ENCODE data around the gene CDH13.

CDH13 gene

DNA sequence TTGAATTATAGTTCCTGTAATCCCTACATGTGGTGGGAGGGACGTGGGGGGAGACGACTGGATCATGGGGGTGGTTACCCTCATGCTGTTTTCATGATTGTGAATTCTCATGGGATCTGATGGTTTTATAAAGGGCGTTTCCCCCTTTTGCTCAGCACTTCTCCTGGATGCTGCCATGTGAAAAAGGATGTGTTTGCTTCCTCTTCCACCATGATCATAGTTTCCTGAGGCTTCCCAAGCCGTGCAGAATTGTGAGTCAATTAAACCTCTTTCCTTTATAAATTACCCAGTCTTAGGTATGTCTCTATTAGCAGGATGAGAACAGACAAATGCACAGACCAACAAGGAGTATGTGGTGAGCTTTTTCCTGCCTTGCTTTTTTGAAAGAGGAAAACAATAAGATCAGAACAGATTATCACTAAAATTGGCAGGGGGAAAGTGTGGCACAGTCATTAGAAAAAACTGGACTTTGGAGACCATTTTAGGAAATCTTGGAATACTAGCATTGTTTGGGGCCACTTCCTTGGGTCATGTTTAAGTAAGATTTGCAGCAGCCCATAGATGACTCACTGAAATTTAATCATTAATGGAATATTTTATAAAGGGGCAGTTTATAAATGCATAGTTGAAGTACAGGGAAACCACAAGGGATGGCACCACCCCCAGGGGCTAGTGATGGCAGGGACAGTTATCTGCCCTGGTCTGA is 352.8 kb downstream of the CDH13 start:
- no peak for TF ChIP-seq POLR2A (IDR thresholded peaks at IDR 0.05; ENCODE audit: low read depth, low read length)
- no peak for DNase-seq (ENCODE audit: insufficient read length, low spot score)
- no peak for FAIRE-seq

DNA sequence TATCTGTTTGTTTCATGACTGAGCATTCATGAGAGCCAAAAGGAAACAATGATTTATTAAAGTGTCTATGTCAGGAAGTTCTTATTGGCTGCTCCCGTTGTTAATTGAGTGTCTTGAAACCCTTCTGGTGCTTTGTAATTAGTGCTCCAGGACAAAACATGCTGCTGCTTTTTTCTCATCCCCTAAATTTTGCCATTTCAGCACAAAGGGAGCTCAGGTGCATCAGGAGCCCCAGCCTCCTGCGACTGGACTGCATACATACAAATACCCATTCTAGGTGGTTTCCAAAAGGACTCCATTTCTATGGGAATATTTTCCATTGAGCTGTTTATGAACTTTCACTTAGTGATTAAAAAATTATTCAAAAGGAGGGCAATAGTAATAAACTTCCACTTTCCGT is 354.0 kb downstream of the CDH13 start:
- FAIRE-seq (no peak), DNase-seq (ENCODE audit: insufficient read length, low spot score) (no peak)
- TF ChIP-seq POLR2A (IDR thresholded peaks at IDR 0.05; ENCODE audit: low read depth, low read length): no peak

DNA sequence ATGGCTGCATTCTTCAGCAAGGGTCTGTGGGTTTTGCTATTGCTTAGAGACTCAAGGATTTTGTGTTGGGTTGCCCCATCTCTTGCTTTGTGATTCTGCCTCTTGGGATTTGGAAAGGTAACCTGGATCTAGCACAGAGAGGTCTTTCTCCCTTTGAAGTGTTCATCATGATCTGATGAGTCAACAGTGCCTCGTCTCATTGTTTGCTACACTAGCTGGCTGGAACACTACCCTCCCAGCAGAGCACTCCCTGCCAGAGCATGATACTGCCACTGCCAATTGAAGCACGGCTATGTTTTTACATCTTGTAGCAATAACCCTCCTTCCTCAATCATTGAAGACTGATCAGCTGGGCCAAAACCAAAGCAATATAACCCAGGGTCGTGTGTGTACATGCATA is 361.0 kb downstream of the CDH13 start:
- DNase-seq (ENCODE audit: insufficient read length, low spot score) (peak; percentile 16), FAIRE-seq (no peak)
- no peak for TF ChIP-seq POLR2A (IDR thresholded peaks at IDR 0.05; ENCODE audit: low read depth, low read length)

DNA sequence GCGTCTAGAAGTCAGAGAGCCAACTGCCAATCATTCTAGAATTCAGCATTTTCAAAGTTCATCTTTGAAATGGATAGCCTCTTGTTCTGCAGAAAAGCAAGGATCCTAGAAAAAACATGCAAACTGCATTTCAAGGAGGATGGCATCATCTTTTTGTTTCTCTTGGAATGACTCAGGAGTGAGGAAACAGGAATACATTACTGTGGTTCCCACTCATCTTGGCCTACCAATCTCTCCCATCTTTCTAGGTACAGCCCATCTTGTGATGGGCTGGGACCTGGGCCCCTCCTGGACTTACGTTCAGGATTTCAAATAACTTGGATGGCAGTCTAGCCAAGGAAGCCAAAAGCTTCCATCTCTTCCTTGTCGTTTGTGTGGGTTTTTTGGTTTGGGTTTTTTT is 363.4 kb downstream of the CDH13 start:
- TF ChIP-seq POLR2A (IDR thresholded peaks at IDR 0.05; ENCODE audit: low read depth, low read length): no peak
- peak; percentile 31 for DNase-seq (ENCODE audit: insufficient read length, low spot score)
- FAIRE-seq: no peak

DNA sequence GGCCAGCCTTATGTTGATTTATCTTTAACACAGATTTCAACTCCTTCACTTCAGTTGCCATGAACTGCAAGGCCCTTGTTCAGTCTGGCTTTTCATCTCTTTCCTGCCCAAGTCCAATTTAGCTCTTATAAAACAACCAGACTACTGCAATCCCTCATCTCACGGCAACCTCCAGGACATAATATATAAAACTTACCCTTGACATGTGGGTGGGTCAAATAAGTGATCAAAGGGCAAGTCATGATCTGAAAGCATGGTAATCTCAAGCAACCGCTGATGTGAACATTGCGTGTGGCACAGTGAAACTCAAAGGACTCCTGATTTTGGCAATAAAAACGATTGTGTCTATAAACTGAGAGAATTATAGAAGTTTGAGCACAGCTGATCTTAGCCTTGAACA is 364.6 kb downstream of the CDH13 start:
- FAIRE-seq: no peak
- no peak for TF ChIP-seq POLR2A (IDR thresholded peaks at IDR 0.05; ENCODE audit: low read depth, low read length)
- DNase-seq (ENCODE audit: insufficient read length, low spot score): no peak

DNA sequence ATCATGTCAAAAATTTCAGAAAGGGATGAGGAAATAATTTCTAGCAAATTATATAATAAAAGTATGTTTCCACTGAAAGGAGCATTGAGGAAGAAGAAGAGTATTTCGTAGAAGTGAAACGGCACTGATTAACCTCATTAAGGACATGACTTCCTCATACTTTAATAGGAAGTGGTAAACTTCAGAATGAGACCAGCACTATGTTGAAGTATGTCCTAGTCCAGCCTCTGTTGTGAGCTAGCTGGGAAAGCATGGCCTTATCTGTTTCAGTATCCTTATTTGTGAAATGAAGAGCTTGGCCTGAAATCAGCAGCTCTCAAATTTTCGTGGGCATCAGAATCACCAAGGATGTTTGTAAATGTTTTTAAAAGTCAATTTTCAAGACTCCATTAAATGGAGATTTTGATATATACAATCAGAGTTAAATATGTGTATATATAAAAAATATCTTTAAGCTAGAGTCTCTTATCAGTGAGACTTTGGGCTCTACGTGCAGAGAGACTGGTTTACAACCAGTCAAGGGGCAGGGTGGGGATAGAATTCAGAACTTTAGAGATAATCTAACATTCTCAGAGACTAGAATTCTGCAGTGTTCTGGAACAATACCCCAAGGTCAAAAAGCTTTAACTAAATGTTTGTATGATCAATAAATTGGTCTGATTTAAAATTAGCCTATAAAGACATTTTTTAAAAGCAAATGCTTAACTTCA is 365.4 kb downstream of the CDH13 start:
- TF ChIP-seq POLR2A (IDR thresholded peaks at IDR 0.05; ENCODE audit: low read depth, low read length): no peak
- DNase-seq (ENCODE audit: insufficient read length, low spot score) (no peak), FAIRE-seq (no peak)

DNA sequence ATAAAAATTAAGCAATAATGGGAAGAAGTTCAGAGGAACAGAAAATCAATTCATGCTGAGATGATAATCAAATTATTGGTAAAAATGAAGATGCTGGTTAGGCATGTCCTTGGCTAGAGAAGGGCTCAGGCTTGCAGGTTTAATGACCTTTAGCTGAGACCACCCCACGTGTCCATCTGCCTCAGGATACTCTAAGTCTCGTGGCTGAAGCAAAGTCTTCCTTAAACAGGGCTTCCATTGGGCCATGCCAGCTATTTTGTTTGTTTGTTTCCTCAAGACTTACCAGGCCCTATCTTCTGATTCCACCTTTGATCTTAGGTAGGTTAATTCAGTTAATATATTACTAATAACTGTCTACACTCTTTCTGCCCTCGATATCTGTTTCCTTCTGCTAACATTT is 366.0 kb downstream of the CDH13 start:
- FAIRE-seq: no peak
- DNase-seq (ENCODE audit: insufficient read length, low spot score): no peak
- TF ChIP-seq POLR2A (IDR thresholded peaks at IDR 0.05; ENCODE audit: low read depth, low read length): no peak

DNA sequence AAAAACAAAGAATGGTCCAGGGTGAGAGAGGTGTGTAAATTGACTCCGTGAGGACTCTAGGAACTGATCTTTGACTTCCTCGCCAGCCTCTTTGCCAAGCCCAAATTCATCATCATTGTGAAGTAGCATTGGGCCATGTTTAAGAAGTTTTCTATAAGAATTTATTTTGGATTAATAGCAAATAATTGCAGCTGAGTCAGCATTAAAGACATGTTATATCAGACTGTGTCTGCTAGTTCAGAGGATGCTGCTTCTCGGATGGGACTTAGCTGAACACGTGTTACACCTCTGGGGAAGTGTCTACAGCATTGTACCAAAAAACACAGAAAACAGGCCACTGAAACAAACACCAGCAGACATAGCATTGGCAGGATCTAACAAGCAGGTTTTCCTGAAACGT is 366.6 kb downstream of the CDH13 start:
- no peak for TF ChIP-seq POLR2A (IDR thresholded peaks at IDR 0.05; ENCODE audit: low read depth, low read length)
- no peak for FAIRE-seq
- no peak for DNase-seq (ENCODE audit: insufficient read length, low spot score)

DNA sequence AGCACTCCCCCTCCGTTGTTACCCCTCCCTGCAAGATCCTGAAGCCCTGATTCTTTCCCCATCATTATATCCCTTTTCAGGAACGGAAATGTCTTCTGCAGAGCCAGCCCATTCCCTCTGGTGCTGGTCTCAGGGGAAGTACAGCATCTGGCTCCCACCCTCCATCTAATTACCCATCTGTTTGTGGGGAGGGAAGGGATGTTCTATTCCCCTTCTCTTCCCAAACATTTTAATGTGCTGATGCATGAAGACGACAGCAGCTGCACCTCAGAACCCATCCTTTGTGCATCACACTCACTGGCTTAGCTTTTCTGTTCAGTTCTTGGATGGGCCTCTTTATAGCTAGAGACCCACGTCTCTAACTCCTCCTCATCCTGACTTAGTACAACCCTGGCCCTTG is 367.2 kb downstream of the CDH13 start:
- FAIRE-seq: no peak
- DNase-seq (ENCODE audit: insufficient read length, low spot score): no peak
- TF ChIP-seq POLR2A (IDR thresholded peaks at IDR 0.05; ENCODE audit: low read depth, low read length): no peak

DNA sequence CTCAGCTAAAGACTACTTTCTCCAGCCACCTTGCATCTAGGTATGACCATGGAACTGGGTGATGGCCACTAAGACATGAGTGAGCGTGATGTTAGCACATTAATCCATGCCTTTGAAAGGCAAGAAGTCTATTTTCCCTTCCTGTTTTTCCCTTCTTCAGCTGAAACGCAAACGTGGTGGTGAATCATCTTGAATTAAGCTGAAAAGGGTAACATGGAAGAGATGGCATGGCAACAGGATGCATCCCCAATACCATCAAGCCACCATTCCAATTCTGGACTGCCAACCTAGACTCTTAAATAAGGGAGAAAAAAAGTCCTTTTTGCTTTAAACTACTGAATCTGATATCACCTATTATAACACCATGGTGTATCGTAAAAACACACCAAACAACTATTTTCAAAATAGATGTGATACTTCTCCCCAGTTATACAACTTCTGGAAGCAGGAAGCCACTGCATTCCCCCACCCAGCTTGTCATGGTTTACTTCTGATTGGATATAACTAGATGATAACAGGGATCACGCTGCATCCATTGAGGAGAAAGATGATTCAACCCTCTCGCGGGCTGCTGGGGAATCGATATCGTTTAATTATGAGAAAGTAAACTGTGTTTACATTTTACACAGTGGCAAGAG is 368.6 kb downstream of the CDH13 start:
- no peak for FAIRE-seq
- TF ChIP-seq POLR2A (IDR thresholded peaks at IDR 0.05; ENCODE audit: low read depth, low read length): no peak
- no peak for DNase-seq (ENCODE audit: insufficient read length, low spot score)

DNA sequence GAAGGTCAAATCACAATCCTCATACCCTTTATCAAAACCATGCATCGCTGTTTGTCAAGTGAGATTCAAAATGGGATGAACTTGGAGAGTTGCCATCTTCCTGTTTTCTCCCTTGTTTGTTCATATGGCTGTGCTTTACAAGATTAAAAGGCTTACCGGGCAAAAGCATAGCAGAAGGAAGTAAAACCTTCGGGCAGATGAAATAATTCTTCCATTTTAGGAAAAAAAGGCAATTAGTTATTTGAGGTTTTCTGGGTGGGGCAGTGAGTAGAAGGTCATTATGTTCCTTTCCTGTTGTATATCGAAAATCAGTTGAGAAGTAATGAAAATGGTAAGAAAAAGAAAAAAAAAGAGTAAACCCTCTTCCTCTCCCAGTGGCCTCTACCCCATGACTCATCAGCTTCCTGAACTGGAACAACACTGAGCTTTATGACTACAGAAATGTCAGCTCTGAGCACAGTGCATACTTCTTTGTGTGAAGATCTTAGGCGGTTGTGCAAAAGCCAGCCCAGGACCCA is 369.2 kb downstream of the CDH13 start:
- TF ChIP-seq POLR2A (IDR thresholded peaks at IDR 0.05; ENCODE audit: low read depth, low read length): no peak
- FAIRE-seq (peak; percentile 45), DNase-seq (ENCODE audit: insufficient read length, low spot score) (peak; percentile 29)

DNA sequence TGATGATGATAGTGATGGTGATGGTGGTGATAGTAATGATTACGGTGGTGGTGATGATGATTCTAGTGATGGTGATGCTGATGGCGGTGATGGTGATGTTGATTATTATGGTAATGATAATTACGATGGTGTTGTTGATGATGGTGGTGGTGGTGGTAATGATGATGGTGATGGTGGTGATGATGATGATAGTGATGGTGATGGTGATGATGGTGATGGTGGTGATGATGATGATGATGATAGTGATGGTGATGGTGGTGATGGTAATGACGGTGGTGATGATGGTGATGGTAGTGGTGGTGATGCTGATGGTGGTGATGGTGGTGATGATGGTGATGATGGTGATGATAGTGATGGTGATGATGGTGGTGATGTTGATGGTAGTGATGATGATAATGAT is 370.0 kb downstream of the CDH13 start:
- DNase-seq (ENCODE audit: insufficient read length, low spot score) (no peak), FAIRE-seq (no peak)
- TF ChIP-seq POLR2A (IDR thresholded peaks at IDR 0.05; ENCODE audit: low read depth, low read length): no peak

DNA sequence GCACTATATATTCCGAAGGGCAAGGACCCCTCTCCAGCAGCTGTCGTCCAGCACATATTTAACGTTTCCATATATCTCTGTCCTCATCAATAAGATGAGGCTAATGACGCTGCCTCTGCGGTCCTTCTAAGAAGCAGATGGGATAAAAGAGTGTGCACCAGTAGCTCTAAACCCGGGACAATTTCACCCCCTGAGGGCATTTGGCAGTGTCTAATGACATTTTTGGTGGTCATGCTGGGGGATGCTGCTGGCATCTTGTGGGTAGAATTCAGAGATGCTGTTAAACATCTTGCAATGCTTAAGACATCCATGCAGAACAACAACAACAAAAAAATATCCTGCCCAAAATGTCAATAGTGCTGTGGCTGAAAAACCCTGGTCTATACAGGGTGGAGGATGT is 372.9 kb downstream of the CDH13 start:
- FAIRE-seq: no peak
- no peak for DNase-seq (ENCODE audit: insufficient read length, low spot score)
- no peak for TF ChIP-seq POLR2A (IDR thresholded peaks at IDR 0.05; ENCODE audit: low read depth, low read length)

Data from H54 (cell line).